AG09309 (cell line): ENCODE results near the gene UNKL.

Source experiments
- DNase-seq: peaks from one replicate; pipeline ENCODE4 v3.0.0-alpha.2; 2010; ENCODE audit warnings: low read depth
- H3K4me3 ChIP-seq: 2 replicates; pipeline ENCODE4 v1.5.1; 2011; ENCODE audit warnings: mild to moderate bottlenecking, low read depth, low read length, moderate library complexity; ENCODE audit not compliant: control insufficient read depth
- CTCF ChIP-seq: IDR thresholded peaks from 2 replicates; pipeline ENCODE4 v1.5.1; 2011; ENCODE audit warnings: mild to moderate bottlenecking, low read depth, low read length, inconsistent platforms; ENCODE audit not compliant: insufficient read depth, control insufficient read depth; ENCODE audit errors: missing control alignments

UNKL gene

DNA sequence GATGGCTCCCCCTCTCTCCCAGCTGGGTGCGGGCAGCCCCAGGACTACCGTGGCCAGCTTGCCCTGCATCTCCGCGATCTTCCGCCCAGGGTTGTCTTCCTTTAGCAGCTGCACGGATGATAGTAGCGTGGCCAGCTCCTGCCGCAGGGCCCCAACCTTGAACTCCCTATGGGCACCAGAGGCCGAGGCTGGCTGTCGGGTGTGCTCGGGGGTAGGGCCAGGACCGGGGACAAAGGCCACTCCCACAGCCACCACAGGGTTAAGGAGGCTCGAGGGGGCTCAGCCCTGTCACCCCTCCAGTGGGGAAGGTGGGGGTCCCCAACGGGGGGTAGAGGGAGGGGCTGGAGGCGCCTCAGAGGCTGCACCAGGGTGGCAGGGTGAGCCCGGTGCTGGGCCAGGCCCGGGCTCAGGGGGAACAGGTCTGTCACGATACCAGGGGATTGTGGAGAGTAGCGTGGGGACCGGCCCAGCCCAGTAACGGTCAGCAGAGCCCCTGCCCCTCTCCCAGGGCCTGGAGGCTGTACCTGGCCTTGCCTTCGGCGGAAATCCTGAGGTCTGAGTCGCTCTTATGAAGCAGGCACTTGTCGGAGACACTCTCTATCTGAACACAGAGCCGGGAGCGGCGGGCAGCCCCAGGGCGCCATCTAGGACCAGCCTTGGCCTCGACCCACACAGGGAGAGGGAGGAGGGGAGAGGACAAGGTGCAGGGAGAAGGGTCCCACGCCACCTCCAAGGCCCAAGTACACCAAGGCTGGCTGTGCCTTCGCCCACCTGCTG, 21.6 kb upstream of the UNKL start:
- TF ChIP-seq CTCF, result no peak
- no peak overlapping the region for H3K4me3 ChIP-seq
- no peak for DNase-seq

DNA sequence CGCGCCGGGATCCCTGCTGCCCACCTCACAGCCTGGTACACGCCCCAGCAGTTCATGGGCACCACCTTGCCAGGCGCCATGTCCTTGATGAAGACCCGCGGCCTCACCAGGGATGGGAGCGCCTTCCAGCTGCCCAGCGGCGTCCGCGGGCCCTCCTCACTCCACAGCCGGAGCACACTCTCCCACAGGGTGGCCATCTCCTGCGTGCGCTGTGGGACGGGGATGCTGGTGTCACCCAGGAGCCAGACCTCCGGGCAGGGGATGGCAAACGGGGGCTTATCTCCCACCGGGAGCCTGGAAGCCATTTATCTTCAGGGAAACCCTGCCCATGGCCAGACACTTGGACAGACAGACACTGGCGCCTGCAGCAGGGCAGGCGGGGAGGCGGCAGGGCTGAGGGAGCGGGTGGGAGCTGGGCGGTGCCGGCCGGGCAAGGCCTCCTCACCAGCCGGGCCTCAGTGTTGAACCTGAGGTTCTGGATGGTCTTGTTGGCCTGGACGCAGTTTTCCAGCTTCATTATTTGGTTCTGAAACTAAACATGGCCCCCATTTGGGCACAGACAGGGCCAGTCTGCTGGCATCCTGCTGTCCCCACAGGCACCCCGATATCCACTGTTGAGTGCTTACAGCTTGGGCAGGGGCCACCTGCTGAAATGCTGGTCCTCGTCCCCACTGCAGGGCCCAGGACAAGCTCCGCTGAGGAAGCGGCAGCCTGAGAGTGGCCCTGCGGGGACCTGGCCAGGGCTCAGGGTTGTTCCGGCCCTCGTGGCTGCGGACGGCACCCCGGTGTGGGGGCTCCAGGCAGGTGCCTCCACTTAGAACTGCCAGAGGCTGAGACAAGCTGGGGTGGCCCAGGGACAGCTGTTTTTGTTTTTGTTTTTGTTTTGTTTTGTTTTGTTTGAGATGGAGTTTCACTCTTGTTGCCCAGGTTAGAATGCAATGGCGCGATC, 20.4 kb upstream of the UNKL start:
- no peak overlapping the region for H3K4me3 ChIP-seq
- no peak for DNase-seq
- no peak for TF ChIP-seq CTCF

- no peak for TF ChIP-seq CTCF
- H3K4me3 ChIP-seq, result no peak overlapping the region
- DNase-seq, result no peak
Observed at GRCh38 chr16:1433756-1434155, 19.3 kb upstream of the UNKL start.

DNA sequence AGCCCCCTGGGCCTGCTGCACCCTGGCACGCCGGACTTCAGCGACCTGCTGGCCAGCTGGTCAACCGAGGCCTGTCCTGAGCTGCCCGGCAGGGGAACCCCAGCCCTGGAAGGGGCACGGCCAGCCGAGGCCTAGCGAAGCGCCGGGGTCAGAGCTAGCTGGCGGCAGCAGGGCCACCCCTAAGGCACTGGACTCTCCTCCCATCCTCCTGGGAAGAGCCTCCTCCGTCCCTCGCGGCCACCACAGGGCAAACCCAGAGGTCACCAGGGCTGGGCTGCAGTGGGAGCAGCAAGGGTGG, 18.7 kb upstream of the UNKL start:
- no peak overlapping the region for H3K4me3 ChIP-seq
- TF ChIP-seq CTCF, result no peak
- DNase-seq, result no peak

DNA sequence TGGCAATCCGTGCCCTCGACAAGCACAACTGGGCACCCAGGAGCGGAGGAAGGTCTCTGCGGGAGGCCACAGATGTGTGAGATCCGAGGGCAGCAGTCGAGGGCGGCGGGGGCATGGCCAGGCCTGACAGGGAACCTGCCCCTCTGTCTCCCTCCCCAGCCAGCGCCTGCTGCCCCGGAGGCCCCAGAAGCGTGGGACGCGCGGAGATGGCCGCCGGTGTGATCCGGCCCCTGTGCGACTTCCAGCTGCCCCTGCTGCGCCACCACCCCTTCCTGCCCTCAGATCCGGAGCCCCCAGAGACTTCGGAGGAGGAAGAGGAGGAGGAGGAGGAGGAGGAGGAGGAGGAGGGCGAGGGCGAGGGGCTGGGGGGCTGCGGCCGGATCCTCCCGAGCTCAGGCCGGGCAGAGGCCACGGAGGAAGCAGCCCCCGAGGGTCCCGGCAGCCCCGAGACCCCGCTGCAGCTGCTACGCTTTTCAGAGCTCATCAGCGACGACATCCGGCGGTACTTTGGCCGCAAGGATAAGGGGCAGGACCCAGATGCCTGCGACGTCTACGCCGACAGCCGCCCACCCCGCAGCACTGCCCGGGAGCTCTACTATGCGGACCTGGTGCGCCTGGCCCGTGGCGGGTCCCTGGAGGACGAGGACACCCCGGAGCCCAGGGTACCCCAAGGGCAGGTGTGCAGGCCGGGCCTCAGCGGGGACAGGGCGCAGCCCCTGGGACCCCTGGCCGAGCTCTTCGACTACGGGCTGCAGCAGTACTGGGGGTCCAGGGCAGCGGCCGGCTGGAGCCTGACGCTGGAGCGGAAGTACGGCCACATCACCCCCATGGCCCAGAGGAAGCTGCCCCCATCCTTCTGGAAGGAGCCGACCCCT, 18.1 kb upstream of the UNKL start:
- TF ChIP-seq CTCF, result no peak
- no peak for DNase-seq
- H3K4me3 ChIP-seq, result no peak overlapping the region
